ENCODE data around the gene APOB. TPM values are rescaled to one million over a fixed set of nuclear protein-coding genes. Genes with fewer than 3 reads are reported as not detected.

The APOB gene
- total RNA-seq, 2 experiments from 2014 or later: not detected

DNA sequence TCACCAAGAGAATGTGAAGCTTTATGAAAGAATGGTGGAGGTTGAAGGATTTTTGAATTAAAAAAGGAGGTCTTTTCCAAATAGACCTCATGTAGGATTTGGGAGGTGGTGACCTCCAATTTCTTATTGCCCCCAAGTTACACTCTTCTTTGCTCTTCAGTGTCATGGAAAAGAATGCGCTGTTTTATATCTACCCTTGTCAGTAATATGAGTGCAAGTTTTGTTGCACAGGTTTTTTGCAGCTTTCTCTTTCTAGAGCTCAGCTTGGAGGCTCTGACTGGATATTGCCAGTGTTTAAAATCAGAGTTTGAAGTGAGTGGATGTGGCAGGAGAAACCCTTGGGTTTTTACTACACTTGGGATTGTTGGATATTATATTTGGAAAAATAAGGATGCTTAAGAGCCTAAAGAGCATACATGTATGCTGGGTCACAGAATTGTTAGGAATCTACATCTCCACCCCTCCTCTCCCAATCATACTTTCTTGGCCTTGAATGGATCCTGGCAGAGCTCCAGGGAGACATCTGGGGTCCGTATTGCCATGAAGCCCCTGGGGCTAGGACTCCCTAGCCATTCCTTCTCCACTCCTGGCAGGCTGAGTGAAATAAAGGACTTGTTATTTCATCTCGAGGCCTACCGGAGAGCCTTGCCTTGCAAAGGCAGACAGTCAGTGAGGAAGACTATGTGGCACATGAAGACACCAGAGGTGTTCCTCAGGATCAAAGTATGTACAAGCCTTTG is 43.8 kb downstream of the APOB start:
- H3K4me3 Mint-ChIP-seq: no peak overlapping the region
- no peaks in the 10 kb centered on the region for H3K27me3 Mint-ChIP-seq
- no peak for ATAC-seq
- no peak overlapping the region for H3K27ac Mint-ChIP-seq
- TF ChIP-seq, protein P1, sequence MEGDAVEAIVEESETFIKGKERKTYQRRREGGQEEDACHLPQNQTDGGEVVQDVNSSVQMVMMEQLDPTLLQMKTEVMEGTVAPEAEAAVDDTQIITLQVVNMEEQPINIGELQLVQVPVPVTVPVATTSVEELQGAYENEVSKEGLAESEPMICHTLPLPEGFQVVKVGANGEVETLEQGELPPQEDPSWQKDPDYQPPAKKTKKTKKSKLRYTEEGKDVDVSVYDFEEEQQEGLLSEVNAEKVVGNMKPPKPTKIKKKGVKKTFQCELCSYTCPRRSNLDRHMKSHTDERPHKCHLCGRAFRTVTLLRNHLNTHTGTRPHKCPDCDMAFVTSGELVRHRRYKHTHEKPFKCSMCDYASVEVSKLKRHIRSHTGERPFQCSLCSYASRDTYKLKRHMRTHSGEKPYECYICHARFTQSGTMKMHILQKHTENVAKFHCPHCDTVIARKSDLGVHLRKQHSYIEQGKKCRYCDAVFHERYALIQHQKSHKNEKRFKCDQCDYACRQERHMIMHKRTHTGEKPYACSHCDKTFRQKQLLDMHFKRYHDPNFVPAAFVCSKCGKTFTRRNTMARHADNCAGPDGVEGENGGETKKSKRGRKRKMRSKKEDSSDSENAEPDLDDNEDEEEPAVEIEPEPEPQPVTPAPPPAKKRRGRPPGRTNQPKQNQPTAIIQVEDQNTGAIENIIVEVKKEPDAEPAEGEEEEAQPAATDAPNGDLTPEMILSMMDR (IDR thresholded peaks at IDR 0.05): no peak
- intact Hi-C loops (cut with micrococcal nuclease): no loop called here
- peak; percentile 2 for DNase-seq
- no peaks in the 10 kb centered on the region for H3K36me3 Mint-ChIP-seq (ENCODE audit: low read depth)
- POLR2A ChIA-PET: no interaction called here
- H3K9me3 Mint-ChIP-seq: no peaks in the 10 kb centered on the region
- no peaks in the 10 kb centered on the region for H3K4me1 Mint-ChIP-seq (ENCODE audit: low read depth)
- CTCF ChIA-PET: interaction anchor here (1.7 to 1.9 kb wide), 2 partner anchors 37 to 349 kb away, joined by 4 to 5 read pairs; partner anchors contain the start of gene HS1BP3

DNA sequence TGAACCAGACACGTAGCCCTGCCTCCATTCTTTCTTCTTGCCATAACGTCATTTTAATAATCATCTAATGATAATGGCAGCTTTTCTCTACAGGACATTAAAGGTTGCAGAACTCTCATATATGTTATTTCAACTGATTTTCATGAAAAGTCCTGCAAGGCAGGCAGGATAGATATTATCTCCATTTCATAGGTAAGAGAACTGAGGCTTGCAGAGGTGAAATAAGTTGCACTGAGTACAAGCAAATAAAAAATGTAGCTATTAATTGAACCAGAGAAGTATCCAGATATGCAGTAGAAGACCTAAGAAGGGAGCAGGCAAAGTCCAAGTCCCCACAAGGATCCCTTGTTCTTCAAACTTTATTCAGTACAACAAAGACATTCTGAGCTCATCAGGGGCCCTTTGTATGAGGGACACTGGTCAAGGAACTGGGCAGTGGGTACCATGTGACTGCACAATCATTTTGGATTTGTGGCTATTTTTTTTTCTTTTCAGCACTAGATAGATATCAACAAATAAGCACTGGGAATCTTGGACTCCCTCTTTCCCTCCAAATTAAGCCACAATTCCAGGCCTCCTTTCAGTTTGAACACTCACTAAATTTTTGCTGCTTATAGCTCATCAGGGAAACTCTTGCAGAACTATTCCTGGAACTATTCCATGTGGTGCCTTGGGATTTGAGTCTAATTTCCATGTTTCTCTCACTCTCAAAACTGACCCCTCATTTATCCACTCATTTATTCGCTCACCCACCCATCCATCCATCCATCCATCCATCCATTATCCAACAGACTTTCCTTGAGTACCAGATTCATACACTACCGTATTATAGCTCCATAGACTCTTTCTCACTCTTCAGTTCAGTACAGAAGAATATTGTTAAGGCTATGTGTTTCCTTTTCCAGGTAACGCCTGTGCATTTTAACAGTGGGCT is 44.6 kb downstream of the APOB start:
- POLR2A ChIA-PET: interaction anchor here (0.6 kb wide), 1 partner anchor 80 kb away, joined by 3 read pairs; no protein-coding TSS in a partner anchor
- Mint-ChIP-seq H3K36me3 (ENCODE audit: low read depth) (no peaks in the 10 kb centered on the region), H3K27me3 (no peaks in the 10 kb centered on the region), H3K9me3 (no peaks in the 10 kb centered on the region), H3K27ac (no peak overlapping the region), H3K4me1 (ENCODE audit: low read depth) (no peaks in the 10 kb centered on the region), H3K4me3 (no peak overlapping the region)
- intact Hi-C loops (cut with micrococcal nuclease): no loop called here
- CTCF ChIA-PET: interaction anchor here (1.7 to 1.9 kb wide), 2 partner anchors 36 to 348 kb away, joined by 4 to 5 read pairs; partner anchors contain the start of gene HS1BP3
- TF ChIP-seq, protein P1 (IDR thresholded peaks at IDR 0.05): no peak
- ATAC-seq (no peak), DNase-seq (no peak)

- H3K4me1 Mint-ChIP-seq (ENCODE audit: low read depth): no peaks in the 10 kb centered on the region
- ChIA-PET POLR2A (no interaction called here), CTCF (interaction anchor here (1.9 kb wide), 1 partner anchor 347 kb away, joined by 5 read pairs; the partner anchor contains the start of gene HS1BP3)
These were observed 45.7 kb downstream of the APOB start for GRCh38 chr2:20997953-20998722.

GRCh38 chr2:20994130-20994529 is 49.7 kb downstream of the APOB start:
- TF ChIP-seq, protein P1 (IDR thresholded peaks at IDR 0.05): no peak
- no peak for ATAC-seq
- POLR2A ChIA-PET: no interaction called here
- Mint-ChIP-seq H3K9me3 (no peaks in the 10 kb centered on the region), H3K27ac (no peak overlapping the region), H3K4me3 (no peak overlapping the region), H3K36me3 (ENCODE audit: low read depth) (no peaks in the 10 kb centered on the region), H3K27me3 (no peaks in the 10 kb centered on the region), H3K4me1 (ENCODE audit: low read depth) (no peaks in the 10 kb centered on the region)
- CTCF ChIA-PET: interaction anchor here (1.3 kb wide), 1 partner anchor 333 kb away, joined by 3 read pairs; no protein-coding TSS in a partner anchor
- DNase-seq: no peak
- intact Hi-C loops (cut with micrococcal nuclease): no loop called here

More at GRCh38 chr2:20997953-20998722, 45.7 kb downstream of the APOB start:
- H3K4me3 Mint-ChIP-seq: no peak overlapping the region
- TF ChIP-seq, protein P1 (IDR thresholded peaks at IDR 0.05): no peak
- DNase-seq (no peak), ATAC-seq (no peak)
- no peaks in the 10 kb centered on the region for H3K36me3 Mint-ChIP-seq (ENCODE audit: low read depth)
- no peaks in the 10 kb centered on the region for H3K9me3 Mint-ChIP-seq
- intact Hi-C loops (cut with micrococcal nuclease): no loop called here
- H3K27ac Mint-ChIP-seq: no peak overlapping the region
- no peaks in the 10 kb centered on the region for H3K27me3 Mint-ChIP-seq
